GM12892 (cell line): ENCODE measurements around the gene TXNRD3.

ENCODE experiments used
- POLR2A ChIP-seq: IDR thresholded peaks from 2 replicates; pipeline ENCODE4 v1.6.1; 2011; ENCODE audit warnings: low read depth, low read length, control low read depth
- POLR2AphosphoS5 ChIP-seq: IDR thresholded peaks from 2 replicates; pipeline ENCODE4 v1.6.1; 2011; ENCODE audit warnings: low read depth, low read length, control low read depth

DNA sequence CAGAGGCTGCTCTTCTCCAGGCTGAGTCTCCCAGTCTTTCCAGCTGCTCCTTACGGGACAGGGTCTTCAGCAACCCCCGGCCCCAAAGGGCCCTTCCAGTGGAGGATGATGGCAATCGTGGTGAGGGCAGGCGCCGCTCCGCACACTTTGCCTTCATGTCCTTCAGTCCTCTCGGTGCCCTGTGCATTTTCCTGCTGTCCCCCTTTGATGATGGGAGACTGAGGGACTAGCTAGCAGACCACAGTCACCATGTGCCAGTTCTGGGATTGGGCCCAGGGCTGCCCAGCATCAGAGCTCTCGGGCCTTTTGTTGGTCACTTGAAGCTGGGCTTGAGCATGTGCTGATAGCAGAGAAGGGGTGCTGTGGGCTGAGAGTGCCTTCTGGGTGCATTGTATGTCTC is 8.8 kb upstream of the TXNRD3 start:
- TF ChIP-seq POLR2A (no peak), POLR2AphosphoS5 (no peak)
